Osteoblast (primary cell): ENCODE measurements around the gene TAOK1. TPM values are rescaled to one million over a fixed set of nuclear protein-coding genes. Genes with fewer than 3 reads are reported as not detected.
A peak's percentile ranks its signal among the peaks of the same experiment; 100 is the strongest.

ENCODE experiments used
- DNase-seq: peaks from one replicate; pipeline ENCODE4 v3.0.0; 2011; ENCODE audit warnings: low spot score, mixed read lengths; ENCODE audit not compliant: insufficient read length; ENCODE audit errors: missing footprints
- H2AFZ ChIP-seq: 2 replicates; pipeline ENCODE4 v1.6.0; 2011; ENCODE audit warnings: mild to moderate bottlenecking, low read length
- H3K27ac ChIP-seq: 2 replicates; pipeline ENCODE4 v1.5.1; 2011; ENCODE audit warnings: mild to moderate bottlenecking, low read depth, low read length, moderate library complexity
- H3K27me3 ChIP-seq: 2 replicates; pipeline ENCODE4 v1.6.0; 2012; ENCODE audit warnings: mild to moderate bottlenecking, control low read depth, inconsistent platforms, low read length, moderate library complexity; ENCODE audit not compliant: insufficient read depth
- H3K36me3 ChIP-seq: 2 replicates; pipeline ENCODE4 v1.5.1; 2011; ENCODE audit warnings: mild to moderate bottlenecking, low read length, control low read depth, moderate library complexity; ENCODE audit not compliant: insufficient read depth
- H3K4me1 ChIP-seq: 2 replicates; pipeline ENCODE4 v1.5.1; 2011; ENCODE audit warnings: mild to moderate bottlenecking, low read length, control low read depth, moderate library complexity; ENCODE audit not compliant: insufficient read depth
- H3K4me2 ChIP-seq: 2 replicates; pipeline ENCODE4 v1.6.0; 2011; ENCODE audit warnings: mild to moderate bottlenecking, low read length; ENCODE audit not compliant: insufficient read depth
- H3K4me3 ChIP-seq: fragments of 200-600 bp; sonication (generic); 3 replicates; pipeline ENCODE4 v1.5.1; 2012; ENCODE audit warnings: mild to moderate bottlenecking, low read length, inconsistent platforms; ENCODE audit not compliant: insufficient read depth
- H3K79me2 ChIP-seq: 2 replicates; pipeline ENCODE4 v1.6.0; 2012; ENCODE audit warnings: mild to moderate bottlenecking, low read length, control low read depth, inconsistent platforms; ENCODE audit not compliant: insufficient read depth
- H3K9me3 ChIP-seq: 2 replicates; pipeline ENCODE4 v1.5.1; 2011; ENCODE audit warnings: low read depth, low read length, control low read depth
- H4K20me1 ChIP-seq: 2 replicates; pipeline ENCODE4 v1.6.0; 2012; ENCODE audit warnings: mild to moderate bottlenecking, low read length, control low read depth; ENCODE audit not compliant: insufficient read depth
- CTCF ChIP-seq: IDR thresholded peaks from 2 replicates; pipeline ENCODE4 v1.5.1; 2011; ENCODE audit warnings: mild to moderate bottlenecking, low read depth, low read length, moderate library complexity; ENCODE audit errors: extremely low read depth
- total RNA-seq: library from RNA; depleted of rRNA; stranded (reverse); fragments of >200 nt; gene quantifications from 2 replicates; pipeline ENCODE4 v1.2.3, GENCODE V29; 2012

TAOK1 gene
- total RNA-seq, 1 donor, result 68.4 TPM

GRCh38 chr17:29574732-29575510 is 184.8 kb downstream of the TAOK1 start:
- Histone ChIP-seq H3K79me2 (peaks cover 2% of the 10 kb centered on the region), H3K27me3 (no peaks in the 10 kb centered on the region), H3K4me3 (no peak overlapping the region), H3K4me1 (peaks cover 20% of the 10 kb centered on the region), H3K4me2 (no peak overlapping the region), H4K20me1 (peaks cover 14% of the 10 kb centered on the region), H3K27ac (no peak overlapping the region), H3K9me3 (no peaks in the 10 kb centered on the region), H3K36me3 (peaks cover 43% of the 10 kb centered on the region), H2AFZ (no peak overlapping the region)
- DNase-seq, result peak; percentile 75
- TF ChIP-seq CTCF, result no peak

GRCh38 chr17:29575511-29576213 is 185.5 kb downstream of the TAOK1 start:
- Histone ChIP-seq H3K27me3 (no peaks in the 10 kb centered on the region), H3K36me3 (peaks cover 44% of the 10 kb centered on the region), H3K4me3 (no peak overlapping the region), H3K27ac (no peak overlapping the region), H3K79me2 (peaks cover 1% of the 10 kb centered on the region), H2AFZ (no peak overlapping the region), H3K4me2 (no peak overlapping the region), H3K9me3 (no peaks in the 10 kb centered on the region), H3K4me1 (peaks cover 20% of the 10 kb centered on the region), H4K20me1 (peaks cover 18% of the 10 kb centered on the region)
- no peak for TF ChIP-seq CTCF
- DNase-seq, result peak; percentile 71

GRCh38 chr17:29576214-29577000 is 186.2 kb downstream of the TAOK1 start:
- Histone ChIP-seq H4K20me1 (peaks cover 18% of the 10 kb centered on the region), H3K36me3 (peaks cover 41% of the 10 kb centered on the region), H3K79me2 (peaks cover 4% of the 10 kb centered on the region), H2AFZ (no peak overlapping the region), H3K4me3 (no peak overlapping the region), H3K4me1 (peaks cover 20% of the 10 kb centered on the region), H3K27ac (no peak overlapping the region), H3K4me2 (no peak overlapping the region), H3K27me3 (no peaks in the 10 kb centered on the region), H3K9me3 (no peaks in the 10 kb centered on the region)
- no peak for TF ChIP-seq CTCF
- DNase-seq, result peak; percentile 51
